ENCODE data around the gene ANKRD40CL.

GRCh38 chr17:50785946-50786570, 18.7 kb upstream of the ANKRD40CL start:
- TF ChIP-seq EZH2 (optimal IDR thresholded peaks at IDR 0.05; ENCODE audit: low read depth, low read length) (no peak), CTCF (IDR thresholded peaks at IDR 0.05; ENCODE audit: low read length) (no peak), EZH2phosphoT487 (IDR thresholded peaks at IDR 0.05; ENCODE audit: low read length) (no peak)
